GM21737 (cell line): ENCODE results near the gene ADAM10.

ENCODE experiments used
- ATAC-seq: cut with Tn5 transposase; IDR thresholded peaks from one replicate; pipeline ENCODE4 v1.9.1; 2021; ENCODE audit warnings: mild to moderate bottlenecking, moderate library complexity; ENCODE audit not compliant: unreplicated experiment

The ADAM10 gene

DNA sequence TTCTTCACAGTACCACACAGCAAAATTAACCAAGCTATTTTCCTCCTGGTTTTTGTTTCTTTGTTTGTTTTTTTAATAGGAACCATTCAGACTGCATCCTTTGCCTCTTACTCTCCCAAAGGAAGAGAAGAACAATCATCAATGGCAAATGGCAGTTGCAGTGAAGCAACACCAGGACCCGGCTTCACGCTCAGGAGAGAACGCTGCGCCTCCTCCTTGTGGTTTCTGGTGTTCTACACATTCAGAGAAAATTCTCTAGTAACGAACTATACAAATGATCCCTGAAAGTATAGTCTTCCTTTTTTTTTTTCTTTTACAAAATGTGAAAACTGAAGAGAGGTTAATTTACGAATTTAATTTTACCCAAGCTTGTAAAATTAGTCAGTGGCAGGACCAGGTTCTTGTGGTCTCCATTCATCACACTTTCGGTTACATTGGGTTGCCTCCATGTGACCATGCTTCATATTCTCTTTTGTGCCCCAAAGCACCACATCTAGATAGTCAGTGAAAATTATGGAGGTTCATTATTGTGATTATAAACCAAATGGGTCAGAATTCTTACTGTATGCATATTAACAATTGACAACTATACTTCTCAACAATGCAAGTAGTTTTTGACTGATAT lies 11.0 kb upstream of the ADAM10 start:
- ATAC-seq = no peak

DNA sequence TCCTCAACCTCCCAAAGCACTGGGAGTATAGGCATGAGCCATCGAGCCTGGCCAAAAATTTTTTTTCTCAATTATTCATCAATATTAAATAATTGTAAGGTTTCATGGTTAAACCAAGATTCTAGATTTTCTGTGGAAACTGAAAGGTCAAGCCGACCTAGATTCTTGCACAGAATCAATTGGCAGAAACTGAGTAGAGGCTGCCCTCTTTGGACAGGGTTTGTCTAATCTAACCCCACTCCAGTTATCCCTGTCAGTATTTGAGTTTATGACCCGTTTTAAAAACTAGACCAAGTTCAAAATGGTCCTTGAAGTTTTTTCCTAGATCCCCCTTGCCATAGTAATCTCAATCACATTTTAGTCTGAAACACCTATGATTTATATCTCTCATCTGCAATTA lies 8.6 kb upstream of the ADAM10 start:
- ATAC-seq = no peak

DNA sequence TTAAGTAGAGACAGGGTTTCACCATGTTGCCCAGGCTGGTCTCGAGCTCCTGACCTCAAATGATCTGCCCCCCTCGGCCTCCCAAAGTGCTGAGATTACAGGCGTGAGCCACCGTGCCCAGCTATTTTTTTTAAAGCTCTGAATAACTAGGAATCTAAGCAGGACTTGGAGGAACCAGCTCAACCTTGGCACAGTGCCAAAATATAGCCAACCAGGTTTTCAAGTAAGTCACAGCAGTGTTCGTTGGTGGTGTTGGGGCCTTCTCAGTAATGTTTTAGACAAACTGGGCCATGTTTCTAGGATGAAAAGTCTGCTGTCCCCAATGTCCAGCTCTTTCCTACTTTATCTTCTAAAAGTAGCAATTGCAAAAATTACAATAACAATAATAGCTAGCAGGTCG lies 6.4 kb upstream of the ADAM10 start:
- ATAC-seq = no peak

- no peak for ATAC-seq
Observed at GRCh38 chr15:58755350-58755749, 5.8 kb upstream of the ADAM10 start.

DNA sequence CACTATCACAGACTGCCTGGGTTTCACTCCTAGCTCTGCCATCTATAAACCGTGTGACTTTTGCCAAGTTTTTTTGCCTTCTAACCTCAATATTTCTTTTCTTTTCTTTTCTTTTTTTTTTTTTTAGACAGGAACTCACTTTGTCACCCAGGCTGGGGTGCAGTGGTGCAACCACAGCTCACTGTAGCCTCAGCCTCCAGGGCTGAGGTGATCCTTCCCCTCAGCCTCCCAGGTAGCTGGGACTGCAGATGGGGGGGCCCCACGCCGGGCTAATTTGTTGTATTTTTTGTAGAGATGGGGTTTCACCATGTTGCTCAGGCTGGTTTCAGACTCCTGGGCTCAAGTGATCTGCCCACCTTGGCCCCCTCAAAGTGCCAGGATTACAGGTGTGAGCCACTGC lies 3.2 kb upstream of the ADAM10 start:
- no peak for ATAC-seq

DNA sequence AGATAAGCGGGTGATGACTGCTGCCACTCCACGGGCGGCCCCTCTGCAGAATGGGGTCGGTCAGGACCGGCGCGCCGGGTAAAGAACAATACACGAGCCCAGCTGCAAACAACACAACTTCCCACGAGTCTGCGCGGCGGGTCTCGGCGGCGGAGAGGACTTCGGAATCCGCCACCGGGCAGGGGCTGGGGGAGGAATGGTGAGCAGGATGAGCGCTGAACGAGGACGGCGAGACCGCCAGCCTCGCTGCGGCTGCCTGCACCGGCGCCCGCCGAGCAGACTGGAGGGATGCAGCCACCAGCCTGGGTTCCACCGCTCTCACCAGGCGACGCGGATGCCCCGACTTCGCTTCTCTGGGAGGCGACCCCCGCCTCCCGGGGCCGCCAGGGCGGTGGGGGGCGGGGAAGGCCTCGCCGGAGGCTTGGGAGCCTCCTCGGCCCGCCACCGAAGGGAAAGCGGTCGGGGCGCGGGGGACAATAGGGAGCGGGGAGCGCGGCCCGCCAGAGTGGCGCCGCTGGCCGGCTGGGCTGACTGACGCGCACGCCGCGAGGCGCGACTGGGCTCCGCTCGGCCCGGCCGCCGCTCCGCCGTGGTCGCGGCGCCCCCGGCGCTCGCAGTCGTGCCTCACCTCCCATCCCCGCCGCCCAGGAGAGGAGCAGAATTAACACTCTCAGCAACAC lies 515 bp downstream of the ADAM10 start:
- ATAC-seq = peak; percentile 29

- ATAC-seq = peak; percentile 1
Observed at GRCh38 chr15:58748040-58748851, 1.3 kb downstream of the ADAM10 start.

DNA sequence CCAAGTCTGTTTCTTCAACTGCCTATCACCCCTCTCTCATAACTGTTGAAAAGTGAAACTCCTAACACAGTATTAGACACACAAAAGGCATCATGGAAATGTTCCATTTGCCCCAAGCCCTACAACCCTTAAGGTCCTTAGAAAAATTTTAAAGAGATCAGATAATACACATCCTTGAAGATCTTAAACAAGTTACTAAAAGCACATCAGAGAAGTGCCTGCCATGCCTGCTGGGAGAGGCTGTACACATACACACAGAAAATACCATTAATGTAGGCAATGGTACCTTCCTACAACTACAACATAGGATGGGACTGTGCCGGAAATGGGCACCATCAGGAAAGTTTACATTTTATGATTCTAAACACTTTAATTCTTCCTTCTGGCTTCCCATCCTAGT lies 3.3 kb downstream of the ADAM10 start:
- ATAC-seq = no peak

- no peak for ATAC-seq
Observed at GRCh38 chr15:58742819-58743502, 6.5 kb downstream of the ADAM10 start.

GRCh38 chr15:58742022-58742813 lies 7.3 kb downstream of the ADAM10 start:
- ATAC-seq = no peak

GRCh38 chr15:58741032-58741431 lies 8.5 kb downstream of the ADAM10 start:
- ATAC-seq = no peak

- no peak for ATAC-seq
Observed at GRCh38 chr15:58740436-58740835, 9.1 kb downstream of the ADAM10 start.

- no peak for ATAC-seq
Observed at GRCh38 chr15:58738046-58738707, 11.3 kb downstream of the ADAM10 start.

DNA sequence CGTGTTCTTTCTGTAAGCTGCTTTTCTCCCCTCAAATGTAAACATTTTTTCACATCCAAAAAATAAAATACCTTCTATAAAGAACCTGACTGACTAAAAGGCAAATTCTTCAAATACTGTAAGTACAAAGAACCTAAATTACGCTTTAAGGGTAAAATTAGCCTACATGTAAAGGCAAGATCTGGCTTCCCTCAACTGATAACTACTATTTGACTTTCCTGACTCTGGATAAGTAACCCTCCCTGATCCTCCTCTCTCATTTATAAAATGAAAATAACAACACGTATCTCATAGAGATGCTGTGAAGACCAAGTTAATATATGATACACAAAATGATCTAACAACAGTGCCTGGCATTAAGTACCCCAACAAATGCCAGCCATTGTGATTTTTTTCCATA lies 12.2 kb downstream of the ADAM10 start:
- no peak for ATAC-seq

GRCh38 chr15:58736018-58736643 lies 13.4 kb downstream of the ADAM10 start:
- no peak for ATAC-seq

DNA sequence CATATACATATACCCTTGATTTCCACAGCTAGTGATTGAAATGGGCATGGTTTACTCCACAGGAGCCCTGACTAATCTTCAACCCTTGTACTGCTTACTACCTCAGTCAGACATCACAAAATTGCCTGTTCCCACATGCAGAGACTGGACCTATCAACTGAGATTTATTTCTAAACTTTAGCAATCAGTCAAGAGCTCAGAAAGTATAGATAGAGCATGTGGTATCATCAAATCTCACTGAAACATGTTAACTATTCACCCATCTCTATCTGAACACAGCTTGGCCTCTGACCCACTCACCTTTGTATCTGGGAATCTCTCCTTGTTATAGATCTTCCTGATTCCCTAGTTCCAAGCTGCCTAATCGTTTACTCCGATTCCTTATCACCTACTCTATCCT lies 14.6 kb downstream of the ADAM10 start:
- no peak for ATAC-seq

DNA sequence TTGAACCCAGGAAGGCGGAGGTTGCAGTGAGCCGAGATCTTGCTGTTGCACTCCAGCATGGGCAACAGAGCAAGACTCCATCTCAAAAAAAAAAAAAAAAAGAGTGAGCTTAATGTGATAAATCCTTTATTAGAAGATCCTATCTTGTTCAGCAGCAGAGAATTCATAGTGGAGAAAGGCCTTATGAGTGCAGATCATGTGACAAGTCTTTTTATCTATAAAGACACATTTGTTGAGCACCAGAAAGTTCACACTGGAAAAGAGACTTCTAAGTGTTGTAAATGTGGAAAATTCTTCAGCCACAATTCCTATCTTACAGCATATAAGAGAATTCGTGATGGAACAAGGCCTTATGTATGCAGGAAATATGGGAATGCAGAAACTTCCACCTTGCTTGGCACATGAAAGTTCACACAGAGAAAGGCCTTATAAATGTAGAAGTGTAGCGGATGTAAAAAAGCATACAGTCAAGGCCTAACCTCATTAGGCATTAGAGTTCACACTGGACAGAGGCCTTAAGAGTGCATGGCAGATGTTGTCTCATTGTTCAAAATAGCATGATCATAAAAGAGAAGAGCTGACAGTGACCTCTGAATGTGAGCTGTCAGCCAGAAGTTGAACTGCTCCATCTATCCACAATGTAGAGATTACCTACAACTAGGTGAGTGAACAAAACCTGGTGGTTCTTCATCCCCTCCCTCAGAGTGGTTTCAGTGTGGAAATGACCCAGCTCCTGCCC lies 16.7 kb downstream of the ADAM10 start:
- ATAC-seq = no peak

- no peak for ATAC-seq
Observed at GRCh38 chr15:58731756-58732535, 17.6 kb downstream of the ADAM10 start.
